Activated naive CD8-positive, alpha-beta T cell treated with anti-CD3 and anti-CD28 coated beads, Interleukin-2, amount 50 U/mL, for 24 hours (primary cell): ENCODE data around the gene RNF208.
A peak's percentile ranks its signal among the peaks of the same experiment; 100 is the strongest.

Experiments used
- ATAC-seq: fragments of 150-1000 bp; cut with Tn5 transposase; one replicate; pipeline ENCODE4 v1.10.0; 2021
- DNase-seq: peaks from one replicate; pipeline ENCODE4 v3.0.0; 2021
- H3K27ac Mint-ChIP-seq: one replicate; pipeline ENCODE4 v1.8.0; 2021; ENCODE audit warnings: mild to moderate bottlenecking, mixed read lengths
- H3K27me3 Mint-ChIP-seq: one replicate; pipeline ENCODE4 v1.8.0; 2021; ENCODE audit warnings: mixed read lengths
- H3K36me3 Mint-ChIP-seq: one replicate; pipeline ENCODE4 v1.8.0; 2021; ENCODE audit warnings: low read depth, mixed read lengths
- H3K4me1 Mint-ChIP-seq: one replicate; pipeline ENCODE4 v1.8.0; 2021; ENCODE audit warnings: mixed read lengths
- H3K4me3 Mint-ChIP-seq: one replicate; pipeline ENCODE4 v1.8.0; 2021; ENCODE audit warnings: mild to moderate bottlenecking, moderate library complexity, mixed read lengths
- H3K9me3 Mint-ChIP-seq: one replicate; pipeline ENCODE4 v1.8.0; 2021; ENCODE audit warnings: mixed read lengths

The RNF208 gene

GRCh38 chr9:137205126-137206069, 16.6 kb downstream of the RNF208 start, which contains the start of the genes NDOR1 and TMEM203:
Gene NDOR1, plus strand, starts transcription at chr9:137205700. Its CDS starts 78 bp downstream, at chr9:137205778.
Gene TMEM203, minus strand, starts transcription at chr9:137205648. Its CDS starts 234 bp downstream, at chr9:137205414.
- Mint-ChIP-seq H3K36me3 (peaks cover 19% of the 10 kb centered on the region), H3K9me3 (no peaks in the 10 kb centered on the region), H3K27me3 (no peaks in the 10 kb centered on the region), H3K27ac (peak within 1 kb of the TSS; percentile 89), H3K4me3 (peak within 1 kb of the TSS; percentile 90), H3K4me1 (peaks cover 49% of the 10 kb centered on the region)
- DNase-seq (peak; percentile 98), ATAC-seq (peak; percentile 60)

- Mint-ChIP-seq H3K4me1 (peaks cover 49% of the 10 kb centered on the region), H3K27ac (peak overlapping the region; percentile 89), H3K27me3 (no peaks in the 10 kb centered on the region), H3K4me3 (peak overlapping the region; percentile 90), H3K9me3 (no peaks in the 10 kb centered on the region), H3K36me3 (peaks cover 15% of the 10 kb centered on the region)
- DNase-seq = no peak
- no peak for ATAC-seq
Measured at GRCh38 chr9:137204731-137205125, 17.3 kb downstream of the RNF208 start.

DNA sequence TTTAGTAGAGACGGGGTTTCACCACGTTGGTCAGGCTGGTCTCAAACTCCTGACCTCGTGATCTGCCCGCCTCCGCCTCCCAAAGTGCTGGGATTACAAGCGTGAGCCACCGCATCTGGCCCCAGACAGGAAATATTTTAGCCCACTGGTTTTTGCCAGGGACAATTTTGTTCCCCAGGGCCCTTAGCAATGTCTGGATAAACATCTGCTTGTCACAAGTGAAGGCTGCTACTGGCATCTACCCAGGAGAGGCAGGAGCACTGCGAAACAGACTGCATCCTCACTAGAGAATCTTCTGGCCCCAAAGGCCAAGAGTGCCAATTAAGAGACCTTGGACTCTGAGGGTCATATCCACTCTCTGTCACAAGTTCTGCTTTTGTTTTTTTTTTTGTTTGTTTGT, 19.1 kb downstream of the RNF208 start:
- H3K36me3 Mint-ChIP-seq = peaks cover 11% of the 10 kb centered on the region
- ATAC-seq = no peak

GRCh38 chr9:137201205-137201868, 20.7 kb downstream of the RNF208 start:
- Mint-ChIP-seq H3K36me3 (peaks cover 3% of the 10 kb centered on the region), H3K4me3 (peak overlapping the region; percentile 78), H3K27ac (peak overlapping the region; percentile 62), H3K4me1 (peaks cover 37% of the 10 kb centered on the region), H3K27me3 (no peaks in the 10 kb centered on the region), H3K9me3 (no peaks in the 10 kb centered on the region)
- ATAC-seq = no peak
- DNase-seq = no peak

More for the DNA sequence above, 19.1 kb downstream of the RNF208 start:
- Mint-ChIP-seq H3K27ac (no peak overlapping the region), H3K4me1 (peaks cover 50% of the 10 kb centered on the region), H3K4me3 (no peak overlapping the region), H3K27me3 (no peaks in the 10 kb centered on the region), H3K9me3 (no peaks in the 10 kb centered on the region)
- no peak for DNase-seq

DNA sequence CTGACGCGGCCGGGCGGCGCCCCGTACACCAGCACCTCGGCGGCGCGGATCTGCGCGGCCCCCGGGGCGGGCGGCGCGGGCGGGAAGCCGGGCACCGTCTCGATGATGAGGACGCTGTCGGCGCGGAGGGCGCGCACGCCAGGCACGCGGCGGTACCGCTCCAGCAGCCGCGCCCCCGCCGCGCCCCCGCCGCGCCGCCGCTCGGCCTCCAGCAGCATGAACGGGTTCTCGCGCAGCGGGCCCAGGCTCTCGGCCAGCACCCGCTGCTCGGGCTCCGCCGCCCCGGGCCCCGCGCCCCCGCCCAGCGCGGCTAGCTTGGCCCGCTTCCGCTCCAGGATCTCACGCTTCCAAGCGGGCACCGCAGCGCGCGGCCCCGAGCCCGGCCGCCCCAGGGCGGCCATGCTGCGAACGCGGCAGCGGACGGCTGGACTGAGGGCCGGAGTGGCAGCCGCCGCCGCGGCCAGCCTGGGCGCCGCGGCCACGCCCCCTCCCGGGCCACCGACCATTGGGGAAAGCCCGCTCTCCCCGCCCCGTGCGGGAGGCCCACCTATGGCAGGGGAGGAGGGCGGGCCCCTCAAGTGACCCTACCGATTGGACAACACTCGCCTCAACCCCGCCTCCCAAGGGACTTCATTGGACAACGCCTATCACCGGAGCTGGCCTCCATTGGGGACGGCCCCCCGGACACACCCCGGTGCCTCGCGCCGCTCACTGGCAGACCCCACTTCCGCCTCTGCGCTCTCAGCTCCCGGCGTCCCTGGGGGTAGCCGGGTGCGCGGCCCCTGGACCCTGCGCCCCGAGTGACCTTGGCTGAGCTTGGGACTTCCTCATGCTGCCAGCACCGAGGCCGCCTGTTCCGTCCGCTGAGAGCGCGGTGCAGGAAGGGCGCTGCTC, 21.5 kb downstream of the RNF208 start, which contains the start of gene TPRN:
TPRN (minus strand) TSS at position 431 of the 894 bp plus-strand sequence; CDS start at position 401, 30 bp downstream.
- H3K4me1 Mint-ChIP-seq = peaks cover 31% of the 10 kb centered on the region
- H3K36me3 Mint-ChIP-seq = no peaks in the 10 kb centered on the region
- H3K27me3 Mint-ChIP-seq = no peaks in the 10 kb centered on the region

DNA sequence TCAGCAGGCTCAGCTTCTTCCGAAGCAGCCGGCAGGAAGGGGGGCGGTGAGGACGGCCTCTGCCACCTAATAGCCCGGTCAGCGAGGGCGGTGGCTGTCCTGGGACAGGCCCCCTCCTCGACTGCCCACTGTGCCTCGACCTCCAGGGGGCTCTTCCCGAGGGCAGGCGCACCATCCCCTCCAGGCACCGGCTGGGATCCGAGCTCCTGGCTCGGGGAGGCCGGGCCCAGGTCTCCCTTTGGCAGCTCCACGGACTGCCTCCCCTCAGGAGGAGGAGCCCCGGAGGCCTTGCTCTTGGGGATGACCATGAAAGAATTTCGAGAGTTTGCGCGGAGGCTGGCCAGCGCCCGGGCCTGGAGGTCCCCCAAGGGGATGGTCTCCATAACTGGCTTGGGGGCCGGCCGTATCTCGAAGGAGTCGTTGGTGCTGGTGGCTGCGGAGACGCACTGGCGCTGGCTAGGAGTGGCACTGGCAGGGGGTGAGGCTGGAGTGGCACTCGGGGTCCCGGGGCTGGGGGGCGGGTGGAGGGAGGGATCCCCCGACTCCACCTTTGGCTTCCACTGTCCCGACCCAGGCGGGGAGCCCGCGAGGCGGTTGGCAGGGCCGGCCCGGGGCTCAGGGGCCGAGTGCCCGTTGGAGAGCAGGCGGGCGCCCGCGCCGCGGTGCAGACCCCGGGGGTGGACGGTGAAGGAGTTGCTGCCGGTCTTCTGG, 22.5 kb downstream of the RNF208 start:
- Mint-ChIP-seq H3K4me1 (peaks cover 30% of the 10 kb centered on the region), H3K27ac (no peak overlapping the region), H3K27me3 (no peaks in the 10 kb centered on the region), H3K36me3 (no peaks in the 10 kb centered on the region), H3K4me3 (peak overlapping the region; percentile 73), H3K9me3 (no peaks in the 10 kb centered on the region)
- no peak for ATAC-seq
- no peak for DNase-seq

More for the DNA sequence above, 21.5 kb downstream of the RNF208 start, which contains the start of gene TPRN:
- ATAC-seq (peak; percentile 98), DNase-seq (peak; percentile 98)
- Mint-ChIP-seq H3K4me3 (peak within 1 kb of the TSS; percentile 78), H3K9me3 (no peaks in the 10 kb centered on the region), H3K27ac (peak within 1 kb of the TSS; percentile 62)

GRCh38 chr9:137198902-137199283, 23.1 kb downstream of the RNF208 start:
- Mint-ChIP-seq H3K9me3 (no peaks in the 10 kb centered on the region), H3K27ac (no peak overlapping the region), H3K36me3 (no peaks in the 10 kb centered on the region), H3K27me3 (no peaks in the 10 kb centered on the region), H3K4me3 (no peak overlapping the region), H3K4me1 (peaks cover 23% of the 10 kb centered on the region)
- ATAC-seq = no peak
- no peak for DNase-seq

GRCh38 chr9:137198051-137198901, 23.8 kb downstream of the RNF208 start:
- Mint-ChIP-seq H3K4me3 (no peak overlapping the region), H3K36me3 (no peaks in the 10 kb centered on the region), H3K9me3 (no peaks in the 10 kb centered on the region), H3K27me3 (no peaks in the 10 kb centered on the region), H3K27ac (no peak overlapping the region), H3K4me1 (peaks cover 17% of the 10 kb centered on the region)
- no peak for DNase-seq
- no peak for ATAC-seq

DNA sequence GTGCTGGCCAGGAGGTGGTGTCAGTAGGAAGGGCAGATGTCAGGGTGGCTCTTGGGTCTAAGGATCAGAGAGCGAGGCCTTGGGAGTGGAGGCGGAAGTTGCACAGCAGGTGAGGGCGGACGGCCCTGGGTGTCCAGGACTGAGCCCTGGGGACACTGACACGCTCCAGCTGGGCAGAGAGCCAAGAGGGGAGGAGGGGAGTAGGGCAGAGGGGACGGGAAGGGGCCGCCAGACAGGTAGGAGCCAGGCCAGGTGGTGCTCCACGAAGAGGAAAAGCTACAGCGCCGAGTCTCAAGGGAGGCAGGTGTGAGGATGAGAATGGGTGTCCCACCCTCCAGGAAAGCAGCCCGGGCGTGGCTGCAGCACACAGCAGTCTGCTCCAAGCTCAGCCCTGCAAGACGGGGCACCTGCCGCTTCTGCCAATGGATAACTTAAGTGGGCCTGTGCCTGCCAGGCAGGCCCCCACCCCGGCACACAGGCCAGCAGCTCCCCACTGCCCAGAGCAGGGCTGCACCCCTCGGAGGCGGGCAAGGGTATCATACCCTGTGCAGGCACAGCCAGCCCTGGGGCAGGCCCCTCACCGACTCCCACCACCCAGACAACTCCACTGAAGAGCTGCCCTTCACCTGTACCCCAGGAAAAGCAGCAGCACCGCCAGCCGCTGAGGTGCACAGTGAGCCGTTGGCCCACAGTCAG, 26.4 kb downstream of the RNF208 start:
- H3K4me3 Mint-ChIP-seq = no peak overlapping the region
- H3K36me3 Mint-ChIP-seq = peaks cover 3% of the 10 kb centered on the region
- H3K27me3 Mint-ChIP-seq = no peaks in the 10 kb centered on the region
- H3K27ac Mint-ChIP-seq = no peak overlapping the region
- no peaks in the 10 kb centered on the region for H3K9me3 Mint-ChIP-seq
- no peak for DNase-seq
- no peak for ATAC-seq
- H3K4me1 Mint-ChIP-seq = peaks cover 6% of the 10 kb centered on the region

DNA sequence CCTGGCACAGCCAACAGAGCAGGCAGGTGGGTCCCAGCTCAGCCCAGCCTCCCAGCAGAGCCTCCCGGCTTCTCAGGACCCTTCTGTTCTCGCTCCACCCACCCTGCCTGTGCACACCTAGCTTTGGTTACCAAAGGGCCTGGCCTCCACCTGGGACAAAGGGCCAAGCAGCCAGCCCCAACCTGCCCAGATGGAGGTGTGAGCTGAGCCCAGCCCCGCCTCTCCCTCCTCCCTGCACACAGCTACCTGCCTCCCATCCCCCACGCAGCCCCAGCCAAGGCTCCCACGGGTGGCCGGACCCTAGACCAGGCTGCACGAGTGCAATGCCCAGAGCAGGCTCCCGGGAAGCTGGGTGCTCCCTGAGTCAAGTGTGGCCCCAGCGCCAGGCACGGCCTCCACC, 27.1 kb downstream of the RNF208 start:
- no peak for DNase-seq
- peaks cover 11% of the 10 kb centered on the region for H3K4me1 Mint-ChIP-seq

DNA sequence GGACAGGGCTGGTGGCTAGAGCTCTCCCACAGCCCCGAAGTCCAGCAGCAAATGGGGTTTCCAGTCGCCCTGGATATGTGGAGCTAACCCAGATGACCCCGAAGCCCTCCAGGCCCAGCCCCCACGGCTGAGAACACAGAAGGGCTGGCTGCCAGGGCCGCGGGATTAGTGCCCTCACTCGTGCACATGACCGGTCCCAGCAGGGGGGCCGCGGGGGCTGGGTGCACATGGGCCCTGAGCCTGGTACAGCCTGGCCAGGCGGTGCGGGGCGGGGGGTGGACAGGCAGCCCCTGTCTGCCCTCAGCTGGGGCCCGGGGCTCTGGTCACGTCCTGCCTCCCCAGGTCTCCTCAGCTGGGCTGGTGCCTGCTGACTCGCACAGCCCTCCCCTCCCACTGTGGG, 27.7 kb downstream of the RNF208 start:
- no peak for ATAC-seq
- H3K36me3 Mint-ChIP-seq = peaks cover 5% of the 10 kb centered on the region

More for the DNA sequence above, 27.1 kb downstream of the RNF208 start:
- no peak for ATAC-seq
- H3K9me3 Mint-ChIP-seq = no peaks in the 10 kb centered on the region
- H3K36me3 Mint-ChIP-seq = peaks cover 5% of the 10 kb centered on the region
- no peaks in the 10 kb centered on the region for H3K27me3 Mint-ChIP-seq
- H3K4me3 Mint-ChIP-seq = no peak overlapping the region
- H3K27ac Mint-ChIP-seq = no peak overlapping the region

GRCh38 chr9:137193771-137194170, 28.3 kb downstream of the RNF208 start:
- Mint-ChIP-seq H3K36me3 (peaks cover 7% of the 10 kb centered on the region), H3K9me3 (no peaks in the 10 kb centered on the region), H3K4me3 (no peak overlapping the region), H3K27me3 (no peaks in the 10 kb centered on the region), H3K4me1 (peaks cover 19% of the 10 kb centered on the region), H3K27ac (no peak overlapping the region)
- DNase-seq (no peak), ATAC-seq (no peak)

More for the DNA sequence above, 27.7 kb downstream of the RNF208 start:
- H3K4me1 Mint-ChIP-seq = peaks cover 14% of the 10 kb centered on the region
- H3K9me3 Mint-ChIP-seq = no peaks in the 10 kb centered on the region
- no peak overlapping the region for H3K27ac Mint-ChIP-seq
- no peaks in the 10 kb centered on the region for H3K27me3 Mint-ChIP-seq
- DNase-seq = no peak
- H3K4me3 Mint-ChIP-seq = no peak overlapping the region
